D721Med (cell line): Measurements from ENCODE around the gene DDX39A.
"Not testable (repeated sequence)": the region's sequence is repeated elsewhere in the genome, so short reads cannot be mapped to it uniquely, and the experiment has no call there.

Experiments
- DNase-seq: peaks from one replicate; pipeline ENCODE4 v3.0.0; 2011; ENCODE audit warnings: low spot score; ENCODE audit not compliant: insufficient read length
- FAIRE-seq: peaks from 2 replicates; lab custom pipeline; 2011; peaks lifted over from hg19 to GRCh38; lab: Jason Lieb, UNC
- TF ChIP-seq, protein P1 (sequence below): IDR thresholded peaks from 2 replicates; pipeline ENCODE4 v1.5.1; 2012; ENCODE audit warnings: mild to moderate bottlenecking, control low read depth; ENCODE audit not compliant: insufficient read depth; ENCODE audit errors: missing control alignments

DDX39A gene

GRCh38 chr19:14379294-14380065 lies 39.7 kb downstream of the DDX39A start:
- DNase-seq (no peak), FAIRE-seq (no peak)
- TF ChIP-seq, protein P1, sequence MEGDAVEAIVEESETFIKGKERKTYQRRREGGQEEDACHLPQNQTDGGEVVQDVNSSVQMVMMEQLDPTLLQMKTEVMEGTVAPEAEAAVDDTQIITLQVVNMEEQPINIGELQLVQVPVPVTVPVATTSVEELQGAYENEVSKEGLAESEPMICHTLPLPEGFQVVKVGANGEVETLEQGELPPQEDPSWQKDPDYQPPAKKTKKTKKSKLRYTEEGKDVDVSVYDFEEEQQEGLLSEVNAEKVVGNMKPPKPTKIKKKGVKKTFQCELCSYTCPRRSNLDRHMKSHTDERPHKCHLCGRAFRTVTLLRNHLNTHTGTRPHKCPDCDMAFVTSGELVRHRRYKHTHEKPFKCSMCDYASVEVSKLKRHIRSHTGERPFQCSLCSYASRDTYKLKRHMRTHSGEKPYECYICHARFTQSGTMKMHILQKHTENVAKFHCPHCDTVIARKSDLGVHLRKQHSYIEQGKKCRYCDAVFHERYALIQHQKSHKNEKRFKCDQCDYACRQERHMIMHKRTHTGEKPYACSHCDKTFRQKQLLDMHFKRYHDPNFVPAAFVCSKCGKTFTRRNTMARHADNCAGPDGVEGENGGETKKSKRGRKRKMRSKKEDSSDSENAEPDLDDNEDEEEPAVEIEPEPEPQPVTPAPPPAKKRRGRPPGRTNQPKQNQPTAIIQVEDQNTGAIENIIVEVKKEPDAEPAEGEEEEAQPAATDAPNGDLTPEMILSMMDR = no peak

DNA sequence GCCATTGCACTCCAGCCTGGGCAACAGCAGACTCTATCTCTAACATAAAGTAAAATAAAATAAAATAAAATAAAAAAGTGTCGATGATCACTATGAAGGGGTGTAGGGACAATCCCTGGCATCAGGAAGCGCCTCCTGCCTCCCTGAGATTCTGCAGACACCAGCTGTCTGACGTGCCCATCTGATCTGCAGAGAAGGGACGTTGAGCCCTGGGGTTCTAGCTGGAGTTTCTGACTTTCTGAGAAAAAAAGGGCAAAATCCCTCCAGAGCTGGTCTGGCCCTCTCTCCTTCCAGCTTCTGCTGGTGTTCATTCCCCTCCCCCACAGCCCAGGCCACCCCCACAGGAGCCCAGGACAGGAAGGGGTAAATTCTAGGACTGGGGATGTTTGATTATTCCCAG lies 40.3 kb downstream of the DDX39A start:
- TF ChIP-seq, protein P1 = no peak
- DNase-seq (no peak), FAIRE-seq (no peak)

DNA sequence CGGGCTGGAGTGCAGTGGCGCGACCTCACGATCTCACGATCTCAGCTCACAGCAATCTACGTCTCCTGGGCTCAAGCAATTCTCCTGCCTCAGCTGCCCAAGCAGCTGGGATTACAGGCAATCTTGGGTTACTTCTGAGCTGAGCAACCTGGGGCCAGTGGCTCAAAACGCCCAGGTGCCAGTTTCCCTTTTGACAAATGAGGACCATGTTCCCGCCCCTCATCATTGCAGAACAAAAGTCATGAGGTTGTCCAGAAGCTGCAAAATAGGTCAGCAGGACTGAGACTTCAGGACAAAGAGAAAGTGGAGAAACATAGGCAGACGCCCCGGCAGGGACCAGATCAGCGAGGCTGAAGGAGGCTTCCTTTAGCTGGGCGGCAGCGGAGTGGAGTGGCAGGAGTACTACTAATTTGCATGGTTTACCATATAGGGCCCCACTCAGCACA lies 41.2 kb downstream of the DDX39A start:
- DNase-seq (no peak), FAIRE-seq (no peak)
- TF ChIP-seq, protein P1 = no peak

DNA sequence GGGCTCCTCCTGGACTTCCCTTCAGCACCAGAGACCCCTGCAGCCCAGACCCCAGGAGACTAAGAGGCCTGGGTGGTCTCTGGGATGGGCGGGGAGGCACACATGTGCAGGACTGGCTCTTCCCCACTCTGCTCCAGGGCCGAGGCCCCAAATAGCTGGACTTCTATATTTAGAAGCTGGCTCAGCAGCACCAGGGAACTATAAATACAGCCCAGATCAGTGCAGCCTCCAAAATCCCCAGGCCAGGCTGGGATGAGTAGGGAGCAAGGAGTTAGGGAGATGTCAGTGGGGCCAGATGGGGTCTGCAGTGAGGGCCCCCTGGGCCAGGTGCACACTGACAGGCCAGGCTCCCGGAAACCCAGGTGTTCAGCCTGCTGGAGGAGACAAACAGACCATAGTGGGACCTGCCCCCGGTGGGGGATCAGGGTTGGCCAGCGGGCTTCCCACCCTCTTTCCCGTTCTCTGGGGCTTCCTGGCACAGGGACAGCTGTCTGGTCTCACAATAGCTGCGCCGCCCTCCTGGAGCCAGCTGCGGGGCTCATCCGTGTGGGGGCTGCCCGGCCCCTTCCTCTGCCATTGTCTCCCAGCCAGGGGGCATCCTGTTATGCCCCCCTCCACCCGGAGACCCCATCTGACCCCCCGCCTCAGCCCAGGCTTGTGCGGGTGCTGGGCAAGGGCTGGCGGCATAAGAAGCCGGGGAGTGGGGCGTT lies 43.4 kb downstream of the DDX39A start:
- DNase-seq = no peak
- TF ChIP-seq, protein P1 = no peak
- FAIRE-seq = no peak

DNA sequence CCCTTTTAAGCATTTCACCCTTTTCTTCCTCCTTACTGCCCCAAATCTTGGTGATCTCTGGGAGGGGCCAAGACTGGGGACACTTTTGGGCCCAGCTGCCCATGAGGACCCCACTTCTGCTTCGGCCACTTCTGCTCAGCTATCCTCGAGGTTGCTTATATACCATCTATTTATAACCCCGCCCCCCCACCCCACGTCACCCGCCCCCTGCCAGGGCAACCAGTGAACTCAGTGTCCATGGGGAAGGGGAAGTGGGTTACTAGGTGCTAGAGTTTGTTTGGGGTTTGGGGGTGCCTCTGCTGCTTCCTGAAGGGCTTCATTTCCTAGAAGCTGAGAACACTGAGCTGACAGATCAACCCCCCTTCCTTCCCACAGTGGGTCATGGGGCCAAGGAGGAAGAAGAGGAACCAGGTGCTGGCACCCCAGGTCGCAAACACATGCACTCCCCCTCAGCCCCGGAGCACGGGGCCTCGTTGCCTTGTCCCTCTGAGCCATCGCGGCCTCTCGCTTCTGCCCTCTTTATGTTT lies 44.0 kb downstream of the DDX39A start:
- no peak for FAIRE-seq
- TF ChIP-seq, protein P1 = no peak

DNA sequence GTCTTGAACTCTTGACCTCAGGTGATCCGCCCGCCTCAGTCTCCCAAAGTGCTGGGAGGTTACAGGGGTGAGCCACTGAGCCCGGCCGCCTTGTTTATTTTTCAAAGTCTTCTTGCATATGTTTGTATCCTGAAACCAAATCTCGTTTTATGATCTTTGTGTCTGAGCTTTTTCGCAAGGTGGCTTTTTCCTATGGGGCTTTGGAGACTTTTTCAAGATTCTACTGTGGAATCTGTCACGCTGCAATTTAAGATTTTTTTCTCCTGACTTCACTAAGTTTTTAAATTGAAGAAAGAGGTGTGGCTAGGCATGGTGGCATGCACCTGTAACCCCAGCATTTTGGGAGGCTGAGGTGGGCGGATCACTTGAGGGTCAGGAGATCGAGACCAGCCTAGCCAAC lies 44.8 kb downstream of the DDX39A start:
- not testable (repeated sequence) for DNase-seq, FAIRE-seq

More for the DNA sequence above, 44.0 kb downstream of the DDX39A start:
- DNase-seq = no peak

GRCh38 chr19:14372384-14373077 lies 46.6 kb downstream of the DDX39A start:
- not testable (repeated sequence) for FAIRE-seq, DNase-seq
